Stimulated activated CD4-positive, alpha-beta T cell treated with anti-CD3 and anti-CD28 coated beads, TNF-alpha, amount 100 ng/mL, for 48 hours (primary cell): ENCODE data around the gene GTF2F1.
A peak's percentile ranks its signal among the peaks of the same experiment; 100 is the strongest.
"Not testable (repeated sequence)": the region's sequence is repeated elsewhere in the genome, so short reads cannot be mapped to it uniquely, and the experiment has no call there.

Source experiments
- DNase-seq, 3 donors: peaks; one replicate each; pipeline ENCODE4 v3.0.0-alpha.2; 2020; ENCODE audit warnings: low read depth in 3 of 3

Gene GTF2F1

GRCh38 chr19:6393074-6393982, at the start of gene GTF2F1:
Gene GTF2F1, minus strand, starts transcription at chr19:6393164. Its CDS starts 169 bp downstream, at chr19:6392995.
- DNase-seq, result peak; percentile 85 to 90 (median 87)

DNA sequence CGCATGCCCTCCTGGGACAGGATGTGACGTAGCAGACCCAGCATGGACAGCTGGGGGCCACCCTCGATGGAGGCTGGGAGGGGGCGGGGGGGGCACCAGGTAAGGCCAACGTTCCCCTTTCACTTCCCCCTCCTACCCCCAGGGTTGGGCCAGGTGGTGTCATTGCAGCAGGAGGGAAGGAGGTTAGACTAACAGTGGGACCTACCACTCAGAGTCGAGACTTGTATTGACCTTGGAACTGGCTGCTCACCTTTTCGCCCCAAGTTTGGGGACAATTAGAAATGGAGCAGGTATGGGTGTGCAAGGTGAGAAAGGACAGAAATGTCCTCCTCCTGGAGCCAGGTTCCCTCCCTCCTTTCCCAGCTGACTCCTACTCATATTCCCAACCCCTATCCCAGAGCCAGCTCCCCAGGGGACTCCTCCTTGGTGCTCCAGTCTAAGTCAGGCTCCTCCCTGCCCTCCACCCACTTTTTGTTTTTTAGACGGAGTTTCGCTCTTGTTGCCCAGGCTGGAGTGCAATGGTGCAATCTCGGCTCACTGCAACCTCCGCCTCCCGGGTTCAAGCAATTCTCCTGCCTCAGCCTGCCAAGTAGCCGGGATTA, 49.2 kb upstream of the GTF2F1 start:
- DNase-seq, result no peak

DNA sequence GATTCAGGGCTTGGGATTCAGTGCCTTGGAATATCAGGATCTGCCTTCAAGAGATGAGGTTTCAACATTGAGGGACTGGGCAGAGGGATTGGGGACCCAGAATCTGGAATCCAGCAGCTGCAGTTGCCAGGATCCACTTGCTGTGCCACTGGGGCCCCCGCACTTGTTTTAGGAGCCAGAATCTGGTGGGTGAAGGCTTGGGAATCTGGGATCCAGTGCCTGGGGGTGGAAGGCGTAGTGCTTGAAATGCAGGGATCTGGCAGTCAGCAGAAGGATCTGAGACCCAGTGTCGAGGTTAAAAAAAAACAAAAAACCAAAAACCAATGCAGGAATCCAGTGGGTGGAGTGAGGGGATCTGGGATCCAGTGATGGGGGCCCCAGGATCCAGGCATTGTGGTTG, 47.9 kb upstream of the GTF2F1 start:
- no peak for DNase-seq

GRCh38 chr19:6439743-6440142, 46.8 kb upstream of the GTF2F1 start:
- DNase-seq, result no peak

DNA sequence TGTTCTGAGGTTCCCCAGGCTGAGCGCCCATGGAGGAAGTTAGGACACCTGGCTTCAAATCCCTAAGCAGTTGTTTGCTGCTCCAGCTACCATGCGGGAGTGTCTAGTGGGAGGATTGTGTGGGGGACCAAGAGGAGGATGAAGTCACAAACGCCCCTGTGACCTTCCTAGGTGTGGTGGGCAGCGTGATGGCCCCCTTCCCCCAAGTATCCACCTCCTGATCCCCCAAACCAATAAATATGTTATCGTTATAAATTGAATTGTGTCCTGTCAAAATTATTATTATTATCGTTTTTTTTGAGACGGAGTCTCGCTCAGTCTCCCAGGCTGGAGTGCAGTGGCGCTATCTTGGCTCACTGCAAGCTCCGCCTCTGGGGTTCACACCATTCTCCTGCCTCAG, 40.7 kb upstream of the GTF2F1 start, which contains the start of gene SLC25A41:
Gene SLC25A41 (minus strand): TSS at position 101 of the 400 bp plus-strand sequence. CDS start 70 bp downstream, at position 31.
- no peak for DNase-seq

- no peak for DNase-seq
Observed at GRCh38 chr19:6433165-6433564, 40.2 kb upstream of the GTF2F1 start.

DNA sequence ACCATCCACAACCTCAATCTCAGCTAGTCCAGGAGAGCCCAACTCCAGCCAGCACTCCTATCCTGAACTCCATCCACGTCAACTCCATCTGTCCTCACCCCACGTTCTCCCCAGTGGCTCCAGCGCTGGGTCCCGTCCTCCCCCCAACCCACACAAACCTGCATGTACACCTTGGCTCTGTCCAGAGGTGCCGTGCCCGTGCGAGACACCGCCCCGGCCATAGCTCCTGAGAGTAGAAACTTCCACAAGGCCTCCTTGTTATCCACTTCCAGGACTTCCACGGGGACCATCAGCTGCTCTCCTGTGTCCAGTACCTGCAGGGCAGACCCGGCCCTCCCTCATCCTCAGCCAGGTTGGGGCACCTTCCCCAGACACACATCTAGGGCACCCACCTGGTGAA, 38.9 kb upstream of the GTF2F1 start:
- no peak for DNase-seq

GRCh38 chr19:6429419-6430221, 36.7 kb upstream of the GTF2F1 start:
- DNase-seq, result no peak

DNA sequence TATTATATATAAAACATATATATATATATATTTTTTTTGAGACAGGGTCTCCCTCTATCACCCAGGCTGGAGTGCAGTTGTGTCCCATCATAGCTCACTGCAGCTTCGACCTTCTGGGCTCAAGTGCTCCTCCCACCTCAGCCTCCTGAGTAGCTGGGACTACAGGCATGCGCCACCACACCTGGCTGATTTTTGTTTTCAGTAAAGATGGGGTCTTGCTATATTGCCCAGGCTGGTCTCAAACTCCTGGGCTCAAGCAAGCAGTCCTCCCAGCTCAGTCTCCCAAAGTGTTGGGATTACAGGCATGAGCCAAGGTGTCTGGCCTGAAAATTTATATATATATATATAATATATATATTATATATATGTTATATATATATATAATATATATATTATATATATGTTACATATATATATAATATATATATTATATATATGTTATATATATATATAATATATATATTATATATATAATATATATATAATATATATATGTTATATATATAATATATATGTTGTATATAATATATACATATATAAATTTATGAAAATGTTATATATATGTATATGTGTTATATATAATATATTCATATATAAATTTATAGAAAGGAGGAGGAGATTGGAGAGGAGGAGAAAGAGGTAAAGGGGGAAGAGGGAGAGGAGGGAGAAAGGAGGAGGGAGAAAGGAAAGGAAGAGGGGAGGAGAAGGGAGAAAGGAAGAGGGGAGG, 35.9 kb upstream of the GTF2F1 start:
- not testable (repeated sequence) for DNase-seq

DNA sequence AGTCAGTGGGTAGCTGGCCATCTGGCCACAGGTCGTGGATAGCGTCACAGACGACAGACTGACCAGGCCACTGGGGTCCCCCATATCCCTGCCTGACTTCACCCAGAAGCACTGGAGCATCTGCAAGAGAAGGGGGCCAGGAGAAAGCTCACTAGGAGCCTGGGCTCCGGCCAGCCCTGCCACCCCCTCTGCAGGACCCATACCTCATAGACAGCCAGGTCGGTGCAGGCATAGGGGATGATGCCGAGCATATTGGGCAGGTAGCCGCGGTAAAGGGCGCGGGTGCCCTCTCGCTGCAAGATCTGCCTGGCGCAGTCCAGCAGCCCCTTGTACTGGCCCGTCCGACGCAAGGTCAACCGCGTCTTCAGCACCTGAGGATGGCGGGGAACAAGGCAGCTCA, 34.2 kb upstream of the GTF2F1 start:
- no peak for DNase-seq

DNA sequence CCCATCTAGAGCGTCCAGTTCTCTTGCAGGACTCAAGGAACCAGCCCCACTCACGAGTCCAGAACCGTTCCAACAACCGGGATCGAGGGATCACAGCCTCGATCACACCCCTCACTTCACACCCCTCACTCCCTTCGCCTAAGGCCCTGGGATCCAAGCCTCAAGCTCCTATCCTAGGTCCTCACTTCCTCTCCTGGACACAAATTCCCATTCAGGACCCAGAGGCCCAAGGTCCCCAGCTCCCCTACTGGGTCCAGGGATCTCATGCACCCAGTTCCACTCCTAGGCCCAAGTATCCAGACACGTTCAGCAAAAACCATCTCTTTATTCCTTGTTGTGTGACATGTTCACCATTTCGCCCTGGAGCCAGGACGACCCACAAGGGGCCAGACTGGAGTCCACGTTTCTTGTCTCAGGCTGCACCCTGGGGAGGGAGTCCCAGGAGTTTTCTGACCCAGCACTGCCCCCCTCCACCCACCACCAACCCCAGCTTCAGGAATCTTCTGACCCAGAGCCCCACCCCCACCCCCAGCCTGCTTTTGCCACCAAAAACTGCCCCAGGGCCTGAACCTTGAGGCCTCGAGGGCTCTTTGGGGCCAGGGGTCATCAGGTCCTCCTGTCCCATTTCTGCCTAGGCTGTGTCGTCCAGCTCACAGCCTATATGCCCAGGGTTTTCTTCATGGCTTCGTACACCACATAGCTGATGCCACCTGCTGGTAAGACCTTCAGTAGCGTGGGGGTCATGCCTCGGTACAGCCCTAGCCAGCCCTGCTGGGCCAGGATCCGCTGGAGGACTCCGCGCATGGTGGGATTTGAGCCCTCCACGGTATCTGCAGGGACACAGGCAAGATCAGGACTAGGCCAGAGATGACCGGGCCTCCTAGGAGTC, 33.0 kb upstream of the GTF2F1 start:
- no peak for DNase-seq

DNA sequence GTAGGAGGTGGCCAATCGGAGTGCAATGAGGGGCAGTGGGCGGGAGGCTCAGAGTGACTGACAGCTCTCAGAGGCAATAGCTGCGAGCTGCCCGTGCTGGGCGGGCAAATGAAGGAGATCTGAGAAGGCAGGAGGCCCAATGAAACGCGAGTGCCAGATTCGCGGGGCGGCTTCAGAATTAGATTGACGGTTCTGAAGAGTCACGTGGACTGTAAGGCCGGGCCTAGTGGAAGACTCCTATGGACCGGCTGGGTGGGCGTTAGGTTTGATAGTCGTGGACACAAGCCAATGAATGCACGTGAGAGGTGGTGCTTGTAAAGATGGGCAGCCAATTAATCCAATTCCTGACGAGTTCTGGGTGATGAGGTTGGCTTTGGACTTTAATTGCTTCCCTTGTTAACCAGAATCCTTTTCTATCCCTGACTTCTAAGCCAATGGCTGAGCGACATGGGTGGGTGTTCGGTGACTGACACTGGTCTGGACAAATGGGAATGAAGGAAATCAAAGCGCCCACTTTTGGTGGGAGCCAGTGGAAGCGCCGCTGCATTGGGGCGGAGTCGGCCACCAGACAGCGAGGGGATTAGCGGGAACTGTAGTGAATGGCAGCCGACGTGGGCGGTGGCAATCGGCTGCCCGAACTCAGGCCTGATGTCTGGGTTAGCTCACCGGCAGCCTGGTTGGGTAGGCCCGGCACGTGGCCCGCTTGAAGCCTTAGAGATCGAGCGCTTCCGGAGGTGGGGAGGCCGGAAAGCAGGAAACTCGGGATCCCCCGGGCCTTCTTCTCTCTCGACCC, 32.2 kb upstream of the GTF2F1 start:
- DNase-seq, result peak; percentile 98 to 100 (median 98)

DNA sequence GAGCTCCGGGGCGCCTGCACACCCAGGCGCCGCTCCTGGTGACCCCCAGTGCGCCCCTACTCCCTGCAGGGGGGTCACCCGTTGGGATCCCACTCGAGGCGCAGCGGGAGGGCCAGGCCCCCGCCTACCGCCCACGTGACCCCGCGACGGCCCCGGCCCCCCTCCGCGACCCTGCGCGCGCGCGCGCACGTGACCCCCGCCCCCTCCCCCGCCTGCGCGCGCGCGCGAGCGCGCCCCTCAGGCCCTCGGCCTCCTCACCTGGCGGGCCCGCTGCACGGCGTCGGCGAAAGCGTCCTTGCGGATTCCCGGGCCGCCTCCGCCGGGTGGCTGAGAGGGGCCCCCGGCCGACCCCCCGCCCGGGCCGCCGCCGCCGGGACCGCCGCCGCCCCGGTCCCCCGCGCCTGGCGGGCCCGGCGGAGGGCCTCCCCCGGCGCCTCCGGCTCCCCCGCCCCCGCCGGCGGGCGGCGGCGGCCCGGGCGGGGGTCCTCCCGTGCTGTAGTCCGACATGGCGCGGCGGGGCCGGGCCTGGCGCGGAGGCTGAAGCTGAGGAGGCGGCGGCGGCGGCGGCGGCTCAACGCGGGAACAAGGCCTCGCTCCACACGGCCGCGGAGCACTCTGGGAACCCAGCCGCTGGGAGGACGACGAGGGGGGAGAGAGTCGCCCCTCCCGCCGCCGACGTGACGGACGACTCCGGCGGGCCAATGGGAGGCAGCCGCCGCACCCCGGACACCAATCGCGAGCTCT, 31.4 kb upstream of the GTF2F1 start, which contains the start of gene KHSRP:
Gene KHSRP (minus strand): TSS at position 617 of the 744 bp plus-strand sequence. CDS start 110 bp downstream, at position 507.
- peak in 1 of 3 donors; percentile 31 for DNase-seq

GRCh38 chr19:6423499-6424194, 30.7 kb upstream of the GTF2F1 start:
- DNase-seq, result peak in 1 of 3 donors; percentile 36

GRCh38 chr19:6421075-6422014, 28.4 kb upstream of the GTF2F1 start:
- no peak for DNase-seq

GRCh38 chr19:6418562-6418932, 25.6 kb upstream of the GTF2F1 start:
- no peak for DNase-seq
